A673 (cell line): ENCODE results near the gene TOR1A. TPM values are rescaled to one million over a fixed set of nuclear protein-coding genes. Genes with fewer than 3 reads are reported as not detected.

Experiments used
- BruUV-seq: library from RNA; stranded (reverse); fragments of 400-500 nt; replicated peaks from 2 replicates; lab custom pipeline; 2021; lab: Mats Ljungman, UMichigan
- CTCF ChIA-PET: fragments of 300-600 bp; sonication (Branson Sonifier 250); formaldehyde crosslinking; loops from one replicate; lab custom pipeline; 2022; ENCODE audit warnings: antibody characterized with exemption; lab: Charles Lee
- POLR2A ChIA-PET: fragments of 300-600 bp; sonication (Branson Sonifier 250); formaldehyde crosslinking; loops from one replicate; lab custom pipeline; 2022; ENCODE audit warnings: antibody characterized with exemption; ENCODE audit not compliant: low non-redundant PET; lab: Charles Lee
- DNase-seq: peaks from one replicate; pipeline ENCODE4 v3.0.0-alpha.2; 2015; ENCODE audit warnings: low spot score
- H3K27ac ChIP-seq: fragments of 200-600 bp; sonication (generic); 2 replicates; pipeline ENCODE4 v1.5.1; 2016; ENCODE audit warnings: mixed run types, low read depth, mild to moderate bottlenecking, mixed read lengths, antibody characterized with exemption, low read length; ENCODE audit not compliant: poor library complexity, severe bottlenecking
- H3K27me3 ChIP-seq: fragments of 200-600 bp; sonication (generic); replicated peaks from 2 replicates; pipeline ENCODE4 v1.6.1; 2017; ENCODE audit warnings: mixed run types, low read depth, mild to moderate bottlenecking, mixed read lengths, antibody characterized with exemption, low read length; ENCODE audit not compliant: insufficient read depth, poor library complexity
- H3K36me3 ChIP-seq: fragments of 200-600 bp; sonication (generic); 2 replicates; pipeline ENCODE4 v1.6.1; 2016; ENCODE audit warnings: mixed run types, mild to moderate bottlenecking, mixed read lengths, antibody characterized with exemption, low read length; ENCODE audit not compliant: insufficient read depth, poor library complexity, severe bottlenecking
- H3K4me1 ChIP-seq: fragments of 200-600 bp; sonication (generic); 2 replicates; pipeline ENCODE4 v1.6.1; 2017; ENCODE audit warnings: mixed run types, mild to moderate bottlenecking, mixed read lengths, antibody characterized with exemption, low read length; ENCODE audit not compliant: insufficient read depth, poor library complexity, severe bottlenecking
- H3K4me3 ChIP-seq: fragments of 200-600 bp; sonication (generic); 2 replicates; pipeline ENCODE4 v1.5.1; 2016; ENCODE audit warnings: low read depth, mixed run types, mild to moderate bottlenecking, mixed read lengths, low read length; ENCODE audit not compliant: poor library complexity, severe bottlenecking
- H3K9me3 ChIP-seq: fragments of 200-600 bp; sonication (generic); 2 replicates; pipeline ENCODE4 v1.6.1; 2016; ENCODE audit warnings: mixed run types, low read depth, mild to moderate bottlenecking, mixed read lengths, antibody characterized with exemption, low read length; ENCODE audit not compliant: poor library complexity, severe bottlenecking
- EZH2 ChIP-seq: fragments of 200-600 bp; sonication (generic); IDR thresholded peaks from 2 replicates; pipeline ENCODE4 v1.6.1; 2017; ENCODE audit warnings: borderline replicate concordance, low read depth, mild to moderate bottlenecking, mixed read lengths, antibody characterized with exemption, low read length; ENCODE audit not compliant: poor library complexity, severe bottlenecking
- intact Hi-C: fragments of 100-400 bp; cut with micrococcal nuclease; formaldehyde crosslinking; loops from one replicate; pipeline ENCODE4 v1.10.0; 2022; ENCODE audit not compliant: unreplicated experiment
- total RNA-seq: library from RNA; stranded (reverse); gene quantifications from 2 replicates; pipeline ENCODE4 v1.2.3, GENCODE V29; 2021
- TF ChIP-seq, protein P1 (sequence below): fragments of 300-800, 200-600 bp; sonication (generic); conservative IDR thresholded peaks from 2 replicates; pipeline ENCODE4 v1.5.1; 2017; ENCODE audit warnings: low read depth, mild to moderate bottlenecking, antibody characterized with exemption, low read length, moderate library complexity, mixed read lengths

Gene TOR1A
- total RNA-seq, 1 experiment from 2014 or later: 46.3 TPM

DNA sequence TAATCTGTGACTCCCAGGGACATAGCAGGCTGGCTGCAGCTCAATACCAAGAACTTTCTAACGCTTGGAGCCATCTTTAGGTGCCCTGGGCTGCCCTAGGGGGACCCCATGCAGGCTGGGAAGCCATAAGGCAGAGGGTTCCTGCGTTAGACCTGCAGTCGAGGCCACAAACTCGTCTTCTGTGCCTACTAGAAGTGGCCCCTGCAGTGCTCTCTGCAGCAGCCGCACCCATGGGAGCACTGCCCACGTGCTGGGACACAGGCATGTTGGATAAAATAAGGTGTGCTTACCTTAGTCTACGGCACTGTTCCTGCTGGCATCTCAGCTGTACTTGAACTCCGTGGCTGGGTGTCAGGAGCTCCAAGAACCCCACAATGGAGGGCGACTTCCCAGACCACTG, 11.6 kb downstream of the TOR1A start:
- H3K27ac ChIP-seq: no peak overlapping the region
- intact Hi-C loops: no loop called here
- CTCF ChIA-PET: no interaction called here
- DNase-seq: no peak
- TF ChIP-seq, protein P1, sequence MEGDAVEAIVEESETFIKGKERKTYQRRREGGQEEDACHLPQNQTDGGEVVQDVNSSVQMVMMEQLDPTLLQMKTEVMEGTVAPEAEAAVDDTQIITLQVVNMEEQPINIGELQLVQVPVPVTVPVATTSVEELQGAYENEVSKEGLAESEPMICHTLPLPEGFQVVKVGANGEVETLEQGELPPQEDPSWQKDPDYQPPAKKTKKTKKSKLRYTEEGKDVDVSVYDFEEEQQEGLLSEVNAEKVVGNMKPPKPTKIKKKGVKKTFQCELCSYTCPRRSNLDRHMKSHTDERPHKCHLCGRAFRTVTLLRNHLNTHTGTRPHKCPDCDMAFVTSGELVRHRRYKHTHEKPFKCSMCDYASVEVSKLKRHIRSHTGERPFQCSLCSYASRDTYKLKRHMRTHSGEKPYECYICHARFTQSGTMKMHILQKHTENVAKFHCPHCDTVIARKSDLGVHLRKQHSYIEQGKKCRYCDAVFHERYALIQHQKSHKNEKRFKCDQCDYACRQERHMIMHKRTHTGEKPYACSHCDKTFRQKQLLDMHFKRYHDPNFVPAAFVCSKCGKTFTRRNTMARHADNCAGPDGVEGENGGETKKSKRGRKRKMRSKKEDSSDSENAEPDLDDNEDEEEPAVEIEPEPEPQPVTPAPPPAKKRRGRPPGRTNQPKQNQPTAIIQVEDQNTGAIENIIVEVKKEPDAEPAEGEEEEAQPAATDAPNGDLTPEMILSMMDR: no peak
- no peak for TF ChIP-seq EZH2
- BruUV-seq: no TSS peak
- no peak overlapping the region for H3K4me3 ChIP-seq
- peaks cover 61% of the 10 kb centered on the region for H3K36me3 ChIP-seq
- H3K27me3 ChIP-seq: no peaks in the 10 kb centered on the region
- peaks cover 25% of the 10 kb centered on the region for H3K4me1 ChIP-seq
- POLR2A ChIA-PET: no interaction called here
- no peaks in the 10 kb centered on the region for H3K9me3 ChIP-seq

DNA sequence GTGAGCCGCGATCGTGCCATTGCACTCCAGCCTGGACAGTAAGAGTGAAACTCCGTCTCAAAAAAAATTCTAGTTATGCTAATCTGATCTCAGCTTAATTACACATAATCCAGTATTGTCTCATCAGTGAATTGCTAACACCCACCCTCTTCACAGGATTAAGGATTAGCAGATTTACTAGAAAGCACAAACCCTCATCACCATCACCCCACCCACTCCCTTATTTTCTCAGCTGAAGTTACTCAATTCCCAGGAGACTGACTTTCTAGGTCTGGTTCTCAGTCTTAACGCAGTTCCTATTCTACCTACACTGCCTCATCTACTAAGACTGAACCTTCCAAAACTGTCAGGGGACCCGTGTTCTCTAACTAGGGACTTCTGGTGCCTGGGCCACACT, 12.0 kb downstream of the TOR1A start:
- H3K4me3 ChIP-seq: no peak overlapping the region
- DNase-seq: peak; percentile 76
- ChIA-PET POLR2A (no interaction called here), CTCF (no interaction called here)
- H3K27me3 ChIP-seq: no peaks in the 10 kb centered on the region
- H3K27ac ChIP-seq: no peak overlapping the region
- BruUV-seq: no TSS peak
- TF ChIP-seq, protein P1: no peak
- no peak for TF ChIP-seq EZH2
- H3K4me1 ChIP-seq: peaks cover 26% of the 10 kb centered on the region
- peaks cover 61% of the 10 kb centered on the region for H3K36me3 ChIP-seq
- H3K9me3 ChIP-seq: no peaks in the 10 kb centered on the region
- intact Hi-C loops: no loop called here

DNA sequence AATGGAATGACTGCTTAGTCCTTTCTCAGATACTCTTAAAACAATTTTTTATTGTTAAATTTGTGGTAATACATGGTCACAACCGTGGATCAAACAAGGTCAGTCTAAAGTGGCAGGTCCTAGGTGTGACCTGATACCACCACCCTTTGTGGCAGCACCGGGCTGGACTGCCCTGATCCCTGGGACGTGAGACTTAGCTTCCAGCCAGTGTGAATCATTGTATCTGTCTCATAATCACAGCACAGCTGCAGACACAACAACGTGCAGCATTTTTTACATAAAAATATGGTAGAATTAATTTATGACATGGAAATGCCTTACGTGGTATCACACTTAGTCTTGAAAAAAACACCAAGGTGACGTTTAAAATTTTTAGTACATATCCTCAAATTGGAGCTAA, 13.1 kb downstream of the TOR1A start:
- H3K9me3 ChIP-seq: no peaks in the 10 kb centered on the region
- DNase-seq: no peak
- ChIA-PET CTCF (no interaction called here), POLR2A (no interaction called here)
- H3K4me1 ChIP-seq: peaks cover 37% of the 10 kb centered on the region
- no peak overlapping the region for H3K27ac ChIP-seq
- TF ChIP-seq EZH2: no peak
- TF ChIP-seq, protein P1: no peak
- H3K27me3 ChIP-seq: no peaks in the 10 kb centered on the region
- peaks cover 55% of the 10 kb centered on the region for H3K36me3 ChIP-seq
- no peak overlapping the region for H3K4me3 ChIP-seq
- intact Hi-C loops: no loop called here
- TSS peak; percentile 20 for BruUV-seq
